HG03469 (cell line): ENCODE measurements around the gene SCLT1.

Experiments used
- ATAC-seq: cut with Tn5 transposase; IDR thresholded peaks from one replicate; pipeline ENCODE4 v1.9.1; 2021; ENCODE audit warnings: mild to moderate bottlenecking, moderate library complexity, moderate number of reproducible peaks; ENCODE audit not compliant: unreplicated experiment

SCLT1 gene

DNA sequence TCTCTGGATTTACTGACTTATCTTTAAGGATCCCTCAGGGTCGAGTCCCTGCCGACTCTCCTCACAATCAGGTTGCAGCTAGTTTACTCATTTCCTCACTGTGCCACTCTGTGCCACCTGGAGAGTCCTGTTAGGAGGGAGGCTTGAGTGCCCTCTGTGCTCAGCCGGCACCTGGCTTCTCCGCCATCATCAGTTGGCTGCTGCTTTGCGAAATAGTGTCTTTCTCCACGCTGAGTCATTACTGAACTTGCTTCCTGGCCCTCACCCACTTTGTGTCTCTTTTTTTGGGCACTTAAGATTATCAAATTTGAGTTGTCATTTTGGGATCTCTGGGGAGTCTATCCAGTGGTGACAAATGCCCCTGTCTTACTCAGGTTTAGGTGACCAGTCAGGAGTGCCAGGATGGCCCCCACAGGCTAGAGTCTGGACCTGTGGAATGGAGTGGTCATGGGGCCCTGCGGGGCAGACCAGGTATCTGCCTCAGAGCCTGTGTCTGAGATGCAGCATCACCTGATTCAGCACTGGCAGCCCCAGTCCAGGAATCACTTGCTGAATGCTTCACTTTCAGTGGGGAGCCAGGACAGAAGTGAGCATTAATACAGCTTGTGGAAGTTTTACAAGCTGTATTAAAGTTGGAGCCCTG is 246.1 kb downstream of the SCLT1 start:
- ATAC-seq, result no peak

DNA sequence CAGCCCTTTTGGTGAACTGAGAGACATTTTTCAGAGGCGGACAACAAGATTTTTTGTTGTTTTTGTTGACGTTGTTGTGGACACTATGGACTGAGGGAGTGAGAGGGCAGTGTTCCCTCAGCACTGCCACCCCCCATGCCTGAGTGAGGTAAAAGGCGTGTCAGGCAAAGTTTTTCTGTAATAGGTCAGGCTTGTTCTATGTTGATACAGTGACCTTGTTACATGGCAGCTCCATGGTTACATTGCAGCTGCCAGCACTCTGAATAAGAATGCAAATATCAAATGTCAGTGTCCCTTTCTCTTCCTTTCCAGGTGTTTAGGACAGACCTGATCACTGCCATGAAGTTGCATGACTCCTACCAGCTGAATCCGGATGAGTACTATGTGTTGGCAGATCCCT is 247.3 kb downstream of the SCLT1 start:
- ATAC-seq, result no peak

GRCh38 chr4:128844931-128845330 is 248.4 kb downstream of the SCLT1 start:
- ATAC-seq, result no peak

DNA sequence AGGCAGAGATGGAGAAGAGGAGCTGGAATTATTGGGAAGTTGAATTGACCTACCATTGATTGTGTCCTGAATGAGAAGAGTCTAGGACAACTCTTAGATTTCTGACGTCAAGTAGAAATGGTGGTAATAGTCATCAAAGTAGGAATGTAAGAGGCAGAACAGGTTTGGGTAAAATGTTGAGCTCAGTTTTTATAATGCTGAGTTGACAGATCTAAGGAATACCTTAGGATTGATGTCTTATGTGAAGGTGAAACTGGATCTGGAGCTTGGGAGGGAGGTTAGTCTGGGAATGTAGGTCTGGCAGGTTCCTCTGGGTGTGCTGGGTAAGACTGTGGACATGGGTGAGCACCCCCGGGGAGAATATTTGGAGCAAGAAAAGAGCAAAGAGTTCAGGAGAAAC is 251.9 kb downstream of the SCLT1 start:
- ATAC-seq, result no peak

DNA sequence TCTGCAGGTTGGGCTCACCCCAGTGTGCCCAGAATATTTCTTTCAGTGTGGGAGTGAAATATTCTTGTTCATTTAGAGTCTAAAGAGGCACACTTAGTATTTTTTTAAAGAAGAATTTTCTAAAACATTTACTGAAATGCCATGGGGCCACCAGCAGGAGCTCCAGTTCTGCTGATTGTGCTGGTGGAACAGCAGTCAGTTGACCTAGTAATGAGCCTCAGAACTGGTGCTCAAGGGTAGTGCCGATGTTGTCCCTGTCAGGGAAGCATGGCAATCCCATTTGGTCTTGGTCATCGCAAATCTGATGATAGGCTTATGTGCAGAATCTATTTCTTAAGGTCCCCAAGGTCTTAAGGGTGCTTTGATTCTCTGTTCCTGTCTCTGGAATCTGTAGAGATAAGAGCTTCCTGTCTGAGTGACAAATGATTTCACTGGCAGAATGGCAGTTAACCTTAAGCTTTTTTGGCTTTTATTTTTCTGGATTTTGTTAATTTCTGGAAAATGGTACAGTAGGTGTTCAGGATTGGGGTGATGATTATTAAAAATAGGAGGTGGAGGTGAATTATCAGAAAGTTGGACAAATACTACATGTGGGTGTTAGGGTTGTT is 252.5 kb downstream of the SCLT1 start:
- no peak for ATAC-seq

DNA sequence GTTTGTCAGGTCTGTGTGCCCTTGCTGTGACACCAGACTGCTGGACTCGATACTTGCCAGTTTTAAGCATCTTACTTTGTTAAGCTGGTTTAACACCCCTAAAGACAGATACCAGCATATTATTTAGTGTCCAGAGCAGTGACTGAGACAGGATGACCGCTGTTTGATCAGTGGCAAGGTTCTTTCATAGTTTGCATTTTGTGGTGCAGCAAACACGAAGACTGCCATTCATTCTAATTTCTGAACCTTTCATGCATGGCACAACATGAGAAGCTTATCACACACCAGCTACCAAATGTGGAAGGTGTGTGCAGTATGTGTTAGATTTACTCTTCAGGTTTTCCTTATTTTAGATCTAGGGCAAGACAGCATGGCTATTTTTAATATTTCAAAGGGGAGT is 255.7 kb downstream of the SCLT1 start:
- no peak for ATAC-seq

DNA sequence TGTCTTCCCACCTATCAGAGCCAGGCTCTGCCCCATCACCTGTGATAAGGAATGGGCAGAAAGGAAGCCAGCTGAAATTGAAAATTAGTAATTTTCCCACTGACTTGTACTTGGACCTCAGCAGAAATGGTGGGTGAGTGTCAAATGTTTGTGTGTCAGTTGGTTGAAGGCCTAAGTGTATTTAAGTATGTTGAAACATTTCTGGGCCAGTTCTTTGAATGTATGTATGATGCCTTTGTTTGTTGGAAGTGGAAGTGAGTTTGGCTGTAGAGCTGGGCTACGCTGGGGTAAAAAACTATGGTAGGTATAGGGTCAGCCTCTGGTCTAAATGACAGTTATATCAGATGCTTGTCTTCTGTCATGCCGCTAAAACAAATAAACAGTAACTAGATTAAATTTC is 256.1 kb downstream of the SCLT1 start:
- ATAC-seq, result no peak

DNA sequence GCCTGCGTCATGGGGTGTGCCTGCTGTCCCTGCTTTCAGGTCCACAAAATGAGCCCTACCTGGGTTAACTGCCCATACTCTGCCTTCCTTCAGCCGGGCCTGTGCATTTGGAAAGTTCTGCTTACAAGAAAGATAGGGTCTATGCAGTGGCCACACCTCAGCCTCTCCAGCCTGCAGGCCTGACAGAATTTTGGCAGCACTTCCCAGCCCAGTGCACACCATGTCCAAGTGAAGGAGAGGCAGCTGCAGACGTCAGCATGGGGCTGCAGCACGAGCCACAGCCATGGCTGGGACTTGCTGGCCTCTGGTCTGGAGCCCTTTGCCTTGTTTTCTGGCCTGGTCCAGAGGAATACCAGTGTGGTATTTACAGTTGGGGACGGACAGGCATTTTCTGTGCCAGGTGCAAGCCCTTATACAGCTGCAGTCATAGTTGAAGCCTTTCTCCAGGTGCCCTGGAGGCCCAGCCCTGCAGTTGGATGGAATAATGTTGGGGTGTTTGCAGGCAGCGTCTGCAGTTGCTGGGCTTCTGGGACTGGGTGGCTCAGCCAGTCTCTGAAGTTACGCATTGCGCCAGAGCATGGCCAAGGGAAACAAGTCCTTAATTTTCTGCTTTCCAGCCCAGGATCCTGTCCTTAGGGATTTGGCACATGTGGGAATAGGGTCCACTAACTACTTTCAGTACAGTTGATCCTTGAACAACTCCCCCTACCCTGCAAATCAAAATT is 257.7 kb downstream of the SCLT1 start:
- ATAC-seq, result no peak
